Ishikawa (cell line): ENCODE measurements around the gene ZNF367.

Source experiments
- CEBPB ChIP-seq: IDR thresholded peaks from 2 replicates; pipeline ENCODE4 v1.6.1; 2012
- CREB1 ChIP-seq: IDR thresholded peaks from 2 replicates; pipeline ENCODE4 v1.6.1; 2012; ENCODE audit warnings: low read depth
- EGR1 ChIP-seq: IDR thresholded peaks from 2 replicates; pipeline ENCODE4 v1.6.1; 2012
- EP300 ChIP-seq: IDR thresholded peaks from 2 replicates; pipeline ENCODE4 v1.6.1; 2012; ENCODE audit warnings: borderline replicate concordance
- FOXM1 ChIP-seq: IDR thresholded peaks from 2 replicates; pipeline ENCODE4 v1.6.1; 2012; ENCODE audit warnings: low read depth, borderline replicate concordance
- MAX ChIP-seq: IDR thresholded peaks from 2 replicates; pipeline ENCODE4 v1.6.1; 2012
- NFIC ChIP-seq: IDR thresholded peaks from 2 replicates; pipeline ENCODE4 v1.6.1; 2012
- RAD21 ChIP-seq: IDR thresholded peaks from 2 replicates; pipeline ENCODE4 v1.6.1; 2012; ENCODE audit warnings: low read depth
- REST ChIP-seq: IDR thresholded peaks from 2 replicates; pipeline ENCODE4 v1.6.1; 2012; ENCODE audit warnings: low read depth, mild to moderate bottlenecking
- TAF1 ChIP-seq: IDR thresholded peaks from 2 replicates; pipeline ENCODE4 v1.6.1; 2012; ENCODE audit warnings: low read depth, mild to moderate bottlenecking
- TCF12 ChIP-seq: IDR thresholded peaks from 2 replicates; pipeline ENCODE4 v1.6.1; 2012; ENCODE audit warnings: low read depth
- TEAD4 ChIP-seq: IDR thresholded peaks from 2 replicates; pipeline ENCODE4 v1.6.1; 2012
- USF1 ChIP-seq: IDR thresholded peaks from 2 replicates; pipeline ENCODE4 v1.6.1; 2012
- YY1 ChIP-seq: IDR thresholded peaks from 2 replicates; pipeline ENCODE4 v1.6.1; 2012; ENCODE audit warnings: low read depth
- ZBTB7A ChIP-seq: IDR thresholded peaks from 2 replicates; pipeline ENCODE4 v1.6.1; 2012; ENCODE audit warnings: low read depth

Gene ZNF367

GRCh38 chr9:96442491-96442890 is 24.3 kb upstream of the ZNF367 start:
- TF ChIP-seq CEBPB, result no peak
- no peak for TF ChIP-seq TEAD4

DNA sequence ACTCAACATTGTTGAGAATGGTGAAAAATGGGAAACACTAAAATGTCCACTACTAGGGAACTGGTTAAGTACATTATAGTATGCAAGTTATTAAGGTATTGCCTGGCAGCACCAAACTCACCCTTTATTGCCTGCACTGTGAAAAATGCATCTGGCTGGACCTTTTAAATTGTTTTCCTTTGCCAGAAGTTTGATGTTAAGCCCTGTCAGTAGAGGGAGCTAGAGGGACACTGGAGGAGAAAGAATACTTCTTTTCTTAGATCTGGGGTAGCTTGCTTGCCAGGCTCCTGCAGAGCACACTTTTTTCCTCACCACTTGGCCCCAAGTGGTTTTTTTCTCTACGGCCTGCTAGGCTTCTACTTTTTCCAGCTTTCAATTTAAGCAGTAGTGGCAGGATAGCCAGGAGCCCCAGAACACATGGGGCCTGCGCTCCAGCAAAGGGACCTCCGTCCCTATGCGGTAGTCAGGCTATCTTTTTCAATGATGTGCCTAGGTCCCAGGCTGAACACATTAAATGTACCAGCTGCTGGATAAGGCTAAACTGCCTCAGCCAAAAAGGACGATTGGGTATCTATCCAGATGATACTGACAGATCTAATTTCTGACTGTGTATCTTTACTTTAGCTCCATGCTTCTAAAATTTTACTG is 23.8 kb upstream of the ZNF367 start:
- TF ChIP-seq MAX (no peak), CEBPB (no peak), YY1 (no peak), RAD21 (peak; percentile 81), REST (no peak), USF1 (no peak), EGR1 (no peak)

DNA sequence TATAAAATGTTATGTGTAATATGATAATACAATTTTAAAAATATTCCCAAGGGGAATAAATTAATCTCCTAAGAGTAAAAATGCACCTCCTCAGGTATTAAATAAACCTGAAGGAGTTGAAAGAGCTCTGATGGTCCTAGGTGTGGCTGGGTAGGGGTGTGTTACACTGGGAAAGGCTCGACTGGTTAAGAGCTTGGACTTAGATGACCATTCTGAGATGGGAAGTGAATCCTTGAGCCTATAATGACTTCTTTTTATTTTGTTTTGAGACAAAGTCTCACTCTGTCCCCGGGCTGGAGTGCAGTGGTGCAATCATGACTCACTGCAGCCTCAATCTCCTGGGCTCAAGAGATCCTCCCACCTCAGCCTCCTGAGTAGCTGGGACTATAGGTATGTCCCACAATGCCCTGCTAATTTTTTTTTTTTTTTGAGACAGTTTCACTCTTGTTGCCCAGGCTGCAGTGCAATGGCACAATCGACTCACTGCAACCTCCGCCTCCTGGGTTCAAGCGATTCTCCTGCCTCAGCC is 22.6 kb upstream of the ZNF367 start:
- TF ChIP-seq TAF1 (no peak), FOXM1 (no peak), CREB1 (no peak), YY1 (no peak), CEBPB (no peak), RAD21 (no peak), EP300 (no peak), MAX (no peak), EGR1 (no peak), USF1 (no peak), TCF12 (no peak), NFIC (no peak), ZBTB7A (no peak), TEAD4 (no peak), REST (no peak)

- TF ChIP-seq YY1, result no peak
- no peak for TF ChIP-seq CREB1
- TF ChIP-seq NFIC, result no peak
- TF ChIP-seq EP300, result no peak
- no peak for TF ChIP-seq CEBPB
- no peak for TF ChIP-seq TEAD4
- TF ChIP-seq REST, result no peak
- TF ChIP-seq RAD21, result no peak
- TF ChIP-seq EGR1, result no peak
- TF ChIP-seq TAF1, result no peak
- TF ChIP-seq USF1, result no peak
- no peak for TF ChIP-seq TCF12
Measured at GRCh38 chr9:96437454-96437853, 19.3 kb upstream of the ZNF367 start.
